ENCODE results near the gene UNC93B1.
"Not testable (repeated sequence)": the region's sequence is repeated elsewhere in the genome, so short reads cannot be mapped to it uniquely, and the experiment has no call there.

- TF ChIP-seq POLR2A (IDR thresholded peaks at IDR 0.05): not testable (repeated sequence)
- TF ChIP-seq, protein P1, sequence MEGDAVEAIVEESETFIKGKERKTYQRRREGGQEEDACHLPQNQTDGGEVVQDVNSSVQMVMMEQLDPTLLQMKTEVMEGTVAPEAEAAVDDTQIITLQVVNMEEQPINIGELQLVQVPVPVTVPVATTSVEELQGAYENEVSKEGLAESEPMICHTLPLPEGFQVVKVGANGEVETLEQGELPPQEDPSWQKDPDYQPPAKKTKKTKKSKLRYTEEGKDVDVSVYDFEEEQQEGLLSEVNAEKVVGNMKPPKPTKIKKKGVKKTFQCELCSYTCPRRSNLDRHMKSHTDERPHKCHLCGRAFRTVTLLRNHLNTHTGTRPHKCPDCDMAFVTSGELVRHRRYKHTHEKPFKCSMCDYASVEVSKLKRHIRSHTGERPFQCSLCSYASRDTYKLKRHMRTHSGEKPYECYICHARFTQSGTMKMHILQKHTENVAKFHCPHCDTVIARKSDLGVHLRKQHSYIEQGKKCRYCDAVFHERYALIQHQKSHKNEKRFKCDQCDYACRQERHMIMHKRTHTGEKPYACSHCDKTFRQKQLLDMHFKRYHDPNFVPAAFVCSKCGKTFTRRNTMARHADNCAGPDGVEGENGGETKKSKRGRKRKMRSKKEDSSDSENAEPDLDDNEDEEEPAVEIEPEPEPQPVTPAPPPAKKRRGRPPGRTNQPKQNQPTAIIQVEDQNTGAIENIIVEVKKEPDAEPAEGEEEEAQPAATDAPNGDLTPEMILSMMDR (IDR thresholded peaks at IDR 0.05): not testable (repeated sequence)
These were observed 22.7 kb downstream of the UNC93B1 start for GRCh38 chr11:67981226-67981625.
